SK-N-SH (cell line): ENCODE results near the gene TAF4. TPM values are rescaled to one million over a fixed set of nuclear protein-coding genes. Genes with fewer than 3 reads are reported as not detected.

Experiments used
- CTCF ChIA-PET: fragments of 300-600, 350-600 bp; formaldehyde crosslinking; extraction: SDS; loops from one replicate; lab custom pipeline; 2021; lab: Yijun Ruan, JAX
- POLR2A ChIA-PET: fragments of 350-600 bp; sonication (Branson Sonifier 250); formaldehyde crosslinking; extraction: SDS; loops from one replicate; lab custom pipeline; 2020; ENCODE audit warnings: antibody characterized with exemption, inconsistent platforms; lab: Yijun Ruan, JAX
- DNase-seq: peaks from one replicate; pipeline ENCODE4 v3.0.0; 2012
- H2AFZ ChIP-seq: fragments of 200-600 bp; sonication (generic); 2 replicates; pipeline ENCODE4 v1.8.1; 2016; ENCODE audit warnings: antibody characterized with exemption, mild to moderate bottlenecking, low read depth
- H3F3A ChIP-seq: fragments of 200-600 bp; sonication (generic); replicated peaks from 2 replicates; pipeline ENCODE3; 2016; ENCODE audit warnings: antibody characterized with exemption, mild to moderate bottlenecking; ENCODE audit not compliant: insufficient read depth
- H3K27ac ChIP-seq, 2 experiments: fragments of 200-500 bp in 1 of 2; fragments of 200-600 bp in 1 of 2; sonication (Bioruptor generic) in 1 of 2; sonication (generic), shearing (Covaris generic) in 1 of 2; 2 replicates each; pipeline versions ENCODE4 v1.5.1 to v1.6.1; 2014 to 2016; ENCODE audit warnings: low read depth in 2 of 2, inconsistent platforms in 1 of 2, low read length in 1 of 2, mild to moderate bottlenecking in 1 of 2, mixed read lengths in 1 of 2
- H3K27me3 ChIP-seq: fragments of 200-600 bp; sonication (generic), shearing (Covaris generic); 2 replicates; pipeline ENCODE4 v1.6.1; 2016; ENCODE audit warnings: mixed run types; ENCODE audit not compliant: insufficient read depth
- H3K36me3 ChIP-seq, 2 experiments: fragments of 200-500 bp in 1 of 2; fragments of 200-600 bp in 1 of 2; sonication (Bioruptor generic) in 1 of 2; sonication (generic) in 1 of 2; replicated peaks in 1 of 2; 2 replicates each; pipeline versions ENCODE3 to v1.5.1; 2014 to 2016; ENCODE audit warnings: low read length in 1 of 2, mild to moderate bottlenecking in 1 of 2; ENCODE audit not compliant: insufficient read depth in 2 of 2, control insufficient read depth in 1 of 2
- H3K4me1 ChIP-seq, 2 experiments: fragments of 200-500 bp in 1 of 2; fragments of 200-600 bp in 1 of 2; sonication (Bioruptor generic) in 1 of 2; sonication (generic), shearing (Covaris generic) in 1 of 2; 2 replicates each; pipeline versions ENCODE4 v1.5.1 to v1.6.1; 2014 to 2016; ENCODE audit warnings: low read depth in 1 of 2, low read length in 1 of 2, mixed run types in 1 of 2; ENCODE audit not compliant: insufficient read depth in 2 of 2, control insufficient read depth in 1 of 2
- H3K4me2 ChIP-seq: fragments of 200-600 bp; sonication (generic), shearing (Covaris generic); 2 replicates; pipeline ENCODE4 v1.6.1; 2017; ENCODE audit warnings: mixed run types
- H3K4me3 ChIP-seq, 2 experiments: fragments of 200-500 bp in 1 of 2; fragments of 200-600 bp in 1 of 2; sonication (Bioruptor generic) in 1 of 2; sonication (generic), shearing (Covaris generic) in 1 of 2; 2 replicates each; pipeline versions ENCODE4 v1.5.1 to v1.8.1; 2014 to 2016; ENCODE audit warnings: low read depth in 2 of 2, inconsistent platforms in 1 of 2, low read length in 1 of 2, mild to moderate bottlenecking in 1 of 2, mixed read lengths in 1 of 2, moderate library complexity in 1 of 2
- H3K79me2 ChIP-seq: fragments of 200-600 bp; sonication (generic); 2 replicates; pipeline ENCODE4 v1.8.1; 2017; ENCODE audit warnings: mild to moderate bottlenecking; ENCODE audit not compliant: insufficient read depth
- H3K9ac ChIP-seq: fragments of 200-600 bp; sonication (generic); 2 replicates; pipeline ENCODE4 v1.6.1; 2017; ENCODE audit warnings: mixed run types
- H3K9me2 ChIP-seq: fragments of 200-600 bp; sonication (generic); 2 replicates; pipeline ENCODE4 v1.6.1; 2017; ENCODE audit warnings: mixed run types
- H3K9me3 ChIP-seq: fragments of 200-600 bp; sonication (generic); 2 replicates; pipeline ENCODE4 v1.6.1; 2017; ENCODE audit warnings: mixed run types, mild to moderate bottlenecking, moderate library complexity
- H4K20me1 ChIP-seq: fragments of 200-600 bp; sonication (generic); 2 replicates; pipeline ENCODE4 v1.6.1; 2017; ENCODE audit warnings: mild to moderate bottlenecking, mixed run types; ENCODE audit not compliant: insufficient read depth
- FOSL2 ChIP-seq: IDR thresholded peaks from 2 replicates; pipeline ENCODE4 v1.4.0; 2012; ENCODE audit warnings: low read depth, mild to moderate bottlenecking, moderate library complexity, borderline replicate concordance
- FOXJ3 ChIP-seq: sonication (generic); formaldehyde crosslinking; IDR thresholded peaks from 2 replicates; pipeline ENCODE4 v1.5.1; 2020; ENCODE audit warnings: mild to moderate bottlenecking, missing genetic modification reagents
- FOXM1 ChIP-seq: IDR thresholded peaks from 2 replicates; pipeline ENCODE4 v1.4.0; 2012; ENCODE audit warnings: low read depth, mild to moderate bottlenecking
- NRF1 ChIP-seq: IDR thresholded peaks from 2 replicates; pipeline ENCODE4 v1.6.1; 2012; ENCODE audit warnings: low read depth, mild to moderate bottlenecking, low read length
- POLR2AphosphoS5 ChIP-seq: IDR thresholded peaks from 2 replicates; pipeline ENCODE4 v1.6.1; 2012; ENCODE audit warnings: low read depth, low read length
- RCOR1 ChIP-seq: fragments of 150-350 bp; IDR thresholded peaks from 2 replicates; pipeline ENCODE4 v1.6.1; 2017; ENCODE audit warnings: antibody characterized with exemption, low read length
- RFX5 ChIP-seq: IDR thresholded peaks from 2 replicates; pipeline ENCODE4 v1.6.1; 2012; ENCODE audit warnings: mild to moderate bottlenecking, improper control_type of control experiment, low read length
- SIN3A ChIP-seq: IDR thresholded peaks from 2 replicates; pipeline ENCODE4 v1.6.1; 2012; ENCODE audit warnings: low read depth, mild to moderate bottlenecking, low read length, moderate library complexity, borderline replicate concordance
- SMC3 ChIP-seq: IDR thresholded peaks from 2 replicates; pipeline ENCODE4 v1.6.1; 2012; ENCODE audit warnings: low read depth, low read length, improper control_type of control experiment
- TAF1 ChIP-seq: IDR thresholded peaks from 2 replicates; pipeline ENCODE4 v1.6.1; 2012; ENCODE audit warnings: low read depth, mild to moderate bottlenecking, low read length, moderate library complexity, borderline replicate concordance
- TCF12 ChIP-seq: IDR thresholded peaks from 2 replicates; pipeline ENCODE4 v1.4.0; 2012
- YY1 ChIP-seq: IDR thresholded peaks from 2 replicates; pipeline ENCODE4 v1.4.0; 2012; ENCODE audit warnings: low read depth, mild to moderate bottlenecking
- WGBS: methylation state at CpG from one replicate; pipeline ENCODE4 v1.1.6; 2017; ENCODE audit warnings: low lambda C conversion rate; 5-methylcytosine and 5-hydroxymethylcytosine counted together
- polyA plus RNA-seq, 3 experiments: library from polyadenylated mRNA; depleted of rRNA; stranded (reverse); fragments of >200 nt; gene quantifications; 2 replicates each; pipeline ENCODE4 v1.2.3, GENCODE V29; 2012
- TF ChIP-seq, protein P1 (sequence below): fragments of 200-600 bp; sonication (generic); IDR thresholded peaks from 2 replicates; pipeline ENCODE4 v1.6.1; 2017; ENCODE audit warnings: antibody characterized with exemption, mild to moderate bottlenecking, moderate library complexity
- TF ChIP-seq, protein P2 (sequence below): IDR thresholded peaks from 2 replicates; pipeline ENCODE4 v1.4.0; 2012; ENCODE audit warnings: low read depth
- TF ChIP-seq, protein P3 (sequence below): IDR thresholded peaks from 2 replicates; pipeline ENCODE4 v1.4.0; 2012; ENCODE audit warnings: low read depth, borderline replicate concordance
- TF ChIP-seq, protein P4 (sequence below): fragments of 150-350 bp; IDR thresholded peaks from 2 replicates; pipeline ENCODE4 v1.6.1; 2016; ENCODE audit warnings: mild to moderate bottlenecking, low read depth, low read length

Gene TAF4
- polyA plus RNA-seq, 1 of the 3 experiments (the other 2 are of a cell fraction), result 4.8 TPM

GRCh38 chr20:62022575-62023139, 43.0 kb downstream of the TAF4 start:
- Histone ChIP-seq H3K4me1 (peaks cover 0 to 61% of the 10 kb centered on the region in 2 experiments; a peak in 1 of 4 replicates), H3K4me2 (no peak overlapping the region), H3K36me3 (no peaks in the 10 kb centered on the region), H3K27me3 (no peaks in the 10 kb centered on the region), H3K9ac (no peak overlapping the region), H3K79me2 (peaks cover 69% of the 10 kb centered on the region), H2AFZ (no peak overlapping the region), H4K20me1 (peaks cover 80% of the 10 kb centered on the region), H3K4me3 (no peak overlapping the region), H3F3A (no peaks in the 10 kb centered on the region), H3K9me2 (no peaks in the 10 kb centered on the region), H3K9me3 (no peaks in the 10 kb centered on the region), H3K27ac (no peak overlapping the region)
- TF ChIP-seq, protein P1, sequence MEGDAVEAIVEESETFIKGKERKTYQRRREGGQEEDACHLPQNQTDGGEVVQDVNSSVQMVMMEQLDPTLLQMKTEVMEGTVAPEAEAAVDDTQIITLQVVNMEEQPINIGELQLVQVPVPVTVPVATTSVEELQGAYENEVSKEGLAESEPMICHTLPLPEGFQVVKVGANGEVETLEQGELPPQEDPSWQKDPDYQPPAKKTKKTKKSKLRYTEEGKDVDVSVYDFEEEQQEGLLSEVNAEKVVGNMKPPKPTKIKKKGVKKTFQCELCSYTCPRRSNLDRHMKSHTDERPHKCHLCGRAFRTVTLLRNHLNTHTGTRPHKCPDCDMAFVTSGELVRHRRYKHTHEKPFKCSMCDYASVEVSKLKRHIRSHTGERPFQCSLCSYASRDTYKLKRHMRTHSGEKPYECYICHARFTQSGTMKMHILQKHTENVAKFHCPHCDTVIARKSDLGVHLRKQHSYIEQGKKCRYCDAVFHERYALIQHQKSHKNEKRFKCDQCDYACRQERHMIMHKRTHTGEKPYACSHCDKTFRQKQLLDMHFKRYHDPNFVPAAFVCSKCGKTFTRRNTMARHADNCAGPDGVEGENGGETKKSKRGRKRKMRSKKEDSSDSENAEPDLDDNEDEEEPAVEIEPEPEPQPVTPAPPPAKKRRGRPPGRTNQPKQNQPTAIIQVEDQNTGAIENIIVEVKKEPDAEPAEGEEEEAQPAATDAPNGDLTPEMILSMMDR, result no peak
- TF ChIP-seq SIN3A (no peak), FOXM1 (no peak), YY1 (no peak), POLR2AphosphoS5 (no peak), TCF12 (no peak)
- TF ChIP-seq, protein P2, sequence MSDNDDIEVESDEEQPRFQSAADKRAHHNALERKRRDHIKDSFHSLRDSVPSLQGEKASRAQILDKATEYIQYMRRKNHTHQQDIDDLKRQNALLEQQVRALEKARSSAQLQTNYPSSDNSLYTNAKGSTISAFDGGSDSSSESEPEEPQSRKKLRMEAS, result no peak
- CTCF ChIA-PET, result interaction anchor here (0.6 to 4.0 kb wide), 3 partner anchors 12 kb away, joined by 3 to 38 read pairs (median 20); no protein-coding TSS in a partner anchor
- no peak for DNase-seq
- POLR2A ChIA-PET, result no interaction called here
- WGBS, result 95% methylated on average over 13 of the region's 14 CpGs

DNA sequence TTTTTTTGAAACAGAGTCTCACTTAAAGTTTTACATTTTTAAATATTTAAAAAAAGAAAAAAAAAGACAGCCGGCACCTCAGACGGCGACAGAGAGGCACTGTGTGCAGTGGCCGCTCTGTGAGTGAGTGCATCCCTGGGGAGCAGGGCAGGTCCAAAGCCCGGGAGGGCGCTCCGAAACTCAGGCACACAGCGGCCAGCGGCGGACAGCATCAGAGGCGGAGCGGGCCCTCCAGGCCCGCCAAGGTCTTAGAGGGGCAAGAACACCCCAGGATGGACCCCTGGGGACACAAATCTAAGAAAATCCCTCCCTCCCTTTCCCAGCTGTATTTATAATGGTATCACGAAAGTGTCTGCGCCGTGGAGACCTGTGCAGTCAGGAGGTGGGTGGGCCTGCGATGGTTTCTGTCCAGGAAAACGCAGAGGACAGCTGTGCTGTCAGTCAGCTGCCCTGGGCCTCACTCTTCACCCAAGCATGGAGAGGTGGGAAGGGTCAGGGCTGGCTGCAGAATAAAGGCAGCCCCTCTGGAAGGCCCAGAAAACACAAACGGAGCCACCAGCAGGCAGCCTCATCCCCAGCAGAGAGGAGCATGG, 43.8 kb downstream of the TAF4 start:
- no peaks in the 10 kb centered on the region for H3K9me3 ChIP-seq
- no peaks in the 10 kb centered on the region for H3F3A ChIP-seq
- no peaks in the 10 kb centered on the region for H3K9me2 ChIP-seq
- H3K36me3 ChIP-seq, result no peaks in the 10 kb centered on the region
- H3K9ac ChIP-seq, result no peak overlapping the region
- ChIA-PET POLR2A (interaction anchor here (1.2 to 2.1 kb wide), 2 partner anchors 44 to 119 kb away, joined by 3 to 10 read pairs; partner anchors contain the start of gene TAF4), CTCF (interaction anchor here (0.6 to 4.0 kb wide), 3 partner anchors 11 to 107 kb away, joined by 3 to 38 read pairs (median 3); no protein-coding TSS in a partner anchor)
- no peaks in the 10 kb centered on the region for H3K27me3 ChIP-seq
- H4K20me1 ChIP-seq, result peaks cover 75% of the 10 kb centered on the region
- H3K4me3 ChIP-seq, result no peak overlapping the region
- H3K4me1 ChIP-seq, result peaks cover 0 to 56% of the 10 kb centered on the region in 2 experiments; a peak in 1 of 4 replicates
- WGBS, result 98% methylated on average over 19 of the region's 19 CpGs
- DNase-seq, result no peak
- no peak overlapping the region for H2AFZ ChIP-seq
- no peak overlapping the region for H3K4me2 ChIP-seq
- H3K27ac ChIP-seq, result peak overlapping the region in 1 of 2 experiments; percentile 62; a peak in 1 of 4 replicates
- H3K79me2 ChIP-seq, result peaks cover 66% of the 10 kb centered on the region
- no peak for TF ChIP-seq SMC3
- no peak for TF ChIP-seq RCOR1
- TF ChIP-seq RFX5, result no peak
- no peak for TF ChIP-seq FOSL2
- TF ChIP-seq, protein P1, result no peak
- TF ChIP-seq, protein P3, sequence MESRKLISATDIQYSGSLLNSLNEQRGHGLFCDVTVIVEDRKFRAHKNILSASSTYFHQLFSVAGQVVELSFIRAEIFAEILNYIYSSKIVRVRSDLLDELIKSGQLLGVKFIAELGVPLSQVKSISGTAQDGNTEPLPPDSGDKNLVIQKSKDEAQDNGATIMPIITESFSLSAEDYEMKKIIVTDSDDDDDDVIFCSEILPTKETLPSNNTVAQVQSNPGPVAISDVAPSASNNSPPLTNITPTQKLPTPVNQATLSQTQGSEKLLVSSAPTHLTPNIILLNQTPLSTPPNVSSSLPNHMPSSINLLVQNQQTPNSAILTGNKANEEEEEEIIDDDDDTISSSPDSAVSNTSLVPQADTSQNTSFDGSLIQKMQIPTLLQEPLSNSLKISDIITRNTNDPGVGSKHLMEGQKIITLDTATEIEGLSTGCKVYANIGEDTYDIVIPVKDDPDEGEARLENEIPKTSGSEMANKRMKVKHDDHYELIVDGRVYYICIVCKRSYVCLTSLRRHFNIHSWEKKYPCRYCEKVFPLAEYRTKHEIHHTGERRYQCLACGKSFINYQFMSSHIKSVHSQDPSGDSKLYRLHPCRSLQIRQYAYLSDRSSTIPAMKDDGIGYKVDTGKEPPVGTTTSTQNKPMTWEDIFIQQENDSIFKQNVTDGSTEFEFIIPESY, result no peak
- TF ChIP-seq TAF1, result no peak
- no peak for TF ChIP-seq FOXJ3 (CRISPR knock-in tag)
- TF ChIP-seq POLR2AphosphoS5, result no peak
- TF ChIP-seq TCF12, result no peak
- TF ChIP-seq, protein P4, sequence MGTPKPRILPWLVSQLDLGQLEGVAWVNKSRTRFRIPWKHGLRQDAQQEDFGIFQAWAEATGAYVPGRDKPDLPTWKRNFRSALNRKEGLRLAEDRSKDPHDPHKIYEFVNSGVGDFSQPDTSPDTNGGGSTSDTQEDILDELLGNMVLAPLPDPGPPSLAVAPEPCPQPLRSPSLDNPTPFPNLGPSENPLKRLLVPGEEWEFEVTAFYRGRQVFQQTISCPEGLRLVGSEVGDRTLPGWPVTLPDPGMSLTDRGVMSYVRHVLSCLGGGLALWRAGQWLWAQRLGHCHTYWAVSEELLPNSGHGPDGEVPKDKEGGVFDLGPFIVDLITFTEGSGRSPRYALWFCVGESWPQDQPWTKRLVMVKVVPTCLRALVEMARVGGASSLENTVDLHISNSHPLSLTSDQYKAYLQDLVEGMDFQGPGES, result no peak
- no peak for TF ChIP-seq NRF1
- TF ChIP-seq FOXM1, result no peak
